Measurements from ENCODE around the gene SAFB.

SAFB gene

GRCh38 chr19:5590151-5590864 is 32.6 kb upstream of the SAFB start:
- Histone ChIP-seq H3K4me3 (ENCODE audit: low read depth, low read length) (no peak overlapping the region), H3K4me1 (peaks cover 5% of the 10 kb centered on the region), H3K36me3 (ENCODE audit: control insufficient read depth, insufficient read depth, low read length) (no peaks in the 10 kb centered on the region), H3K27ac (no peak overlapping the region), H2AFZ (no peak overlapping the region), H3K9ac (no peak overlapping the region), H3K27me3 (ENCODE audit: control insufficient read depth, insufficient read depth, low read length) (no peaks in the 10 kb centered on the region), H3K9me3 (ENCODE audit: control insufficient read depth, low read length) (no peaks in the 10 kb centered on the region), H3K4me2 (ENCODE audit: low read length) (no peak overlapping the region), H3K79me2 (peaks cover 11% of the 10 kb centered on the region)
- TF ChIP-seq CTCF (IDR thresholded peaks at IDR 0.05), result no peak

GRCh38 chr19:5590865-5591154 is 32.1 kb upstream of the SAFB start:
- Histone ChIP-seq H3K4me2 (ENCODE audit: low read length) (no peak overlapping the region), H3K4me1 (peaks cover 5% of the 10 kb centered on the region), H2AFZ (no peak overlapping the region), H3K4me3 (ENCODE audit: low read depth, low read length) (no peak overlapping the region), H3K27me3 (ENCODE audit: control insufficient read depth, insufficient read depth, low read length) (no peaks in the 10 kb centered on the region), H3K9ac (no peak overlapping the region), H3K79me2 (peaks cover 15% of the 10 kb centered on the region), H3K36me3 (ENCODE audit: control insufficient read depth, insufficient read depth, low read length) (no peaks in the 10 kb centered on the region), H3K9me3 (ENCODE audit: control insufficient read depth, low read length) (no peaks in the 10 kb centered on the region), H3K27ac (no peak overlapping the region)
- TF ChIP-seq CTCF (IDR thresholded peaks at IDR 0.05), result no peak

DNA sequence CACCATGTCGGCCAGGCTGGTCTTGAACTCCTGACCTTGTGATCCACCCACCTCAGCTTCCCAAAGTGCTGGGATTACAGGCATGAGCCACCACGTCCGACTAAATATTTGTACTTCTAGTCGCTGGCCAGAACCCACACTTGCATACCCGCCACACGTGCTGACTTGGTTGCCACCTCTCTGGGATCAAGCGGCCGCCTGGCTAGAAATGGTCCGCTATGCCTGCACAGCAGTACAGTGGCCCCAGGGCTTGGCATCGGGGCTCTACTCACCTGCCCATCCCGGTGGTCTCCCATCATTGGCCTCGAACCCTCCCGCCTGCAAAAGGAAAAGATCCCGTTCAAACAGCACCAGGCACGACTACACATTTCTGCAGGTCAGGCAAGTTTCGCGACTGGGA is 31.4 kb upstream of the SAFB start:
- Histone ChIP-seq H3K36me3 (ENCODE audit: control insufficient read depth, insufficient read depth, low read length) (no peaks in the 10 kb centered on the region), H3K9me3 (ENCODE audit: control insufficient read depth, low read length) (no peaks in the 10 kb centered on the region), H3K9ac (no peak overlapping the region), H3K4me1 (no peaks in the 10 kb centered on the region), H3K4me2 (ENCODE audit: low read length) (no peak overlapping the region), H3K79me2 (peaks cover 16% of the 10 kb centered on the region), H3K27me3 (ENCODE audit: control insufficient read depth, insufficient read depth, low read length) (no peaks in the 10 kb centered on the region), H3K4me3 (ENCODE audit: low read depth, low read length) (no peak overlapping the region), H2AFZ (no peak overlapping the region), H3K27ac (no peak overlapping the region)
- TF ChIP-seq CTCF (IDR thresholded peaks at IDR 0.05), result no peak

DNA sequence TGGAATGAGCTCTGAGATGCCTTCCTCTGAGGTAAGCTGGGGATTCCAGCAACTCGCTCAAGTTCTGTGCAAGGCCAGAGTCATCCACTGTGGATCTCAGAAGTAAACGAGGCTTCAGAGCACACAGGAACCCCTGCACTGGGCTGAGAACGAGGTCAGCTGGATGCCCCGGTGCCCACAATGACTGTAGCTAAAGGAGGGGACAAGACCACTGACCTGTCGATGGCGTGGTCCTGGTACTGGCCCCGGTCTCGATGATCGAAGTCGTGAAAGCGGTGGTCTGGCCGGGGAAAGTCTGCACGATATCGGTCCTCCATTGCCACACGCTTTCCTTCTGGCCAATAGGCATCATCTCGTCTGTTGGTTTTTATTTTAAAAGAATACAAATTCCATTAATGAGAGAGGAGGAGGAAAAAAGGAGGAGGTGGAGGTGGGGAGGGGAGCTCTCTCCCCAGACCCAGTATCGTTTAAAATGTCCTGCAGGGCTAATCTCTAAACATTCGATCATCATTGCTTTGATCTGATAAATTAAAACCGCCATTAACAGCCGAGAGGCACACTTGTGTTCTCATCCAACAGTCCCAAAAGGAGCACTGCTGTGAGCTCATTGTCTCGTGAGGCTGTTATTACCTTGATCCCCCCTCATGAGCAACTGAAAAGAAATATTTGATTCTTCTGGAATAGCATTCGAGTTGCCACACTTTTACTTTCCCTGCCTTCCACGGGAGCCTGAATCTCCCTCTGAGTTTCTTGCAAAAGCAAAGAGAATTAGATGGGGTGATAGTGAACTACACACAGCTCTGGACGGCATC is 30.1 kb upstream of the SAFB start:
- TF ChIP-seq CTCF (IDR thresholded peaks at IDR 0.05), result no peak
- Histone ChIP-seq H2AFZ (no peak overlapping the region), H3K4me3 (ENCODE audit: low read depth, low read length) (no peak overlapping the region), H3K36me3 (ENCODE audit: control insufficient read depth, insufficient read depth, low read length) (no peaks in the 10 kb centered on the region), H3K9ac (no peak overlapping the region), H3K9me3 (ENCODE audit: control insufficient read depth, low read length) (no peaks in the 10 kb centered on the region), H3K27me3 (ENCODE audit: control insufficient read depth, insufficient read depth, low read length) (no peaks in the 10 kb centered on the region), H3K27ac (no peak overlapping the region), H3K4me1 (no peaks in the 10 kb centered on the region), H3K79me2 (peaks cover 23% of the 10 kb centered on the region), H3K4me2 (ENCODE audit: low read length) (no peak overlapping the region)
